Mesothelial cell of epicardium (in vitro differentiated cells): ENCODE measurements around the gene RPS6KA1. TPM values are rescaled to one million over a fixed set of nuclear protein-coding genes. Genes with fewer than 3 reads are reported as not detected.

Experiments
- DNase-seq, 2 experiments: peaks; one replicate each; pipeline ENCODE4 v3.0.0; 2021; ENCODE audit warnings: low spot score in 2 of 2; ENCODE audit not compliant: unreplicated experiment in 2 of 2
- H3K27ac Mint-ChIP-seq: 2 replicates; pipeline ENCODE4 v1.8.0; 2021; ENCODE audit warnings: mixed read lengths
- H3K27me3 Mint-ChIP-seq: 2 replicates; pipeline ENCODE4 v1.8.0; 2021; ENCODE audit warnings: low read depth, mixed read lengths
- H3K36me3 Mint-ChIP-seq: 2 replicates; pipeline ENCODE4 v1.8.0; 2021; ENCODE audit warnings: mixed read lengths
- H3K4me1 Mint-ChIP-seq: 2 replicates; pipeline ENCODE4 v1.8.0; 2021; ENCODE audit warnings: mixed read lengths
- H3K4me3 Mint-ChIP-seq: 2 replicates; pipeline ENCODE4 v1.8.0; 2021; ENCODE audit warnings: mild to moderate bottlenecking, moderate library complexity, mixed read lengths
- H3K9me3 Mint-ChIP-seq: 2 replicates; pipeline ENCODE4 v1.8.0; 2021; ENCODE audit warnings: mixed read lengths
- CTCF ChIP-seq: fragments of 200-600 bp; sonication (generic); IDR thresholded peaks from one replicate; pipeline ENCODE4 v1.5.0; 2021; ENCODE audit warnings: antibody characterized with exemption; ENCODE audit not compliant: unreplicated experiment
- total RNA-seq: library from RNA; stranded (reverse); gene quantifications from 3 replicates; pipeline ENCODE4 v1.2.1, GENCODE V29; 2021

The RPS6KA1 gene
- total RNA-seq, 1 donor from 2014 or later: 20.2 TPM

DNA sequence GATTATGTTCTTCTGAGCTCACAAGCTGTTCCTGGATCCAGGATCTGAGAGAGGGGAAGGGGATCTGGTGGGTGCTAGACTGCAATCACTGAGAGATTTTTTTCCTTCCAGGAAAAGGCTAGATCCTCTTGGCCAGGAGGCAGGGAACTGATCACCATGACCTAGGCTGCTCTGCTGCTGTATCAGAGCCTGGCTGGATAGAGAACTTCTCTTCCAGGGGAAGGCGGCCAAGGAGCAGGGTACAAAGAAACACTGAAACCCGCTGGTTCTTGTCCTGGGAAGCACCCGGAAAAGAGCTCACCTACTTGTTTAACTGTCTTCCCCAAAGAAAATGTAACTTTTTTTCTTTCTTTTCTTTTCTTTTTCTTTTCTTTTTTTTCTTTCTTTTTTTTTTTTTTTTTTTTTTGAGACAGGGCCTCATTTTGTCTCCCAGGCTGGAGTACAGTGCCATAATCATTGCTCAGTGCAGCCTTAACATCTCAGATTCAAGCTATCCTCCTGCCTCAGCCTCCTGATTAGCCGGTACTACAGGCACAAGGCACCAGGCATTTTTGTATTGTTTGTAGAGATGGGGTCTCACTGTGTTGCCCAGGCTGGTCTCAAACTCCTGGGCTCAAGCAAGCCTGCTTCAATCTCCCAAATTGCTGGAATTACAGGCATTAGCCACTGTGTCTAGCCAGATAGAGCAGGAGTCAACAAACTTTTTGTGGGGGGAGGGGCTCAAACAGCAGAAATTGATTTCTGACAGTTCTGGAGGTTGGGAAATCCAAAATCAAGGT, 12.4 kb upstream of the RPS6KA1 start:
- Mint-ChIP-seq H3K4me3 (no peak overlapping the region), H3K9me3 (peaks cover 5% of the 10 kb centered on the region), H3K36me3 (no peaks in the 10 kb centered on the region), H3K27ac (no peak overlapping the region), H3K27me3 (no peaks in the 10 kb centered on the region), H3K4me1 (no peaks in the 10 kb centered on the region)
- TF ChIP-seq CTCF: no peak
- DNase-seq: no peak

GRCh38 chr1:26517766-26518049, 11.9 kb upstream of the RPS6KA1 start:
- H3K4me1 Mint-ChIP-seq: no peaks in the 10 kb centered on the region
- no peak for TF ChIP-seq CTCF
- H3K4me3 Mint-ChIP-seq: no peak overlapping the region
- DNase-seq: no peak
- H3K9me3 Mint-ChIP-seq: no peaks in the 10 kb centered on the region
- H3K27me3 Mint-ChIP-seq: no peaks in the 10 kb centered on the region
- no peaks in the 10 kb centered on the region for H3K36me3 Mint-ChIP-seq
- no peak overlapping the region for H3K27ac Mint-ChIP-seq

DNA sequence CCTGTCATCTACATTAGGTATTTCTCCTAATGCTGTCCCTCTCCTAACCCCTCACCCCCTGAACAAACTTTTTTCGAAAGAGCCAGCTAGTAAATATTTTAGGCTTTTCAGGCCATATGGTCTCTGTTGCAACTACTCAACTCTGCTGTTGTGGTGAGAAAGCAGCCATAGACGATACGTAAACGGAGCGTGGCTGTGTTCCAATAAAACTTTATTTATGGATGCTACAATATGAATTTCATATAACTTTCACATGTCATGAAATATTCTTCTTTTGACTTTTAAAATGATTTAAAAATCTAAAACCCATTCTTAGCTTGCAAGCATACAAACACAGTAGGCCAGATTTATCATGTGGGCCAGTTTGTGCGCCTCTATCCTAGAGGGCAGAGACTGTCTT, 11.2 kb upstream of the RPS6KA1 start:
- DNase-seq: no peak
- Mint-ChIP-seq H3K27me3 (no peaks in the 10 kb centered on the region), H3K9me3 (no peaks in the 10 kb centered on the region), H3K4me3 (no peak overlapping the region), H3K4me1 (no peaks in the 10 kb centered on the region), H3K36me3 (no peaks in the 10 kb centered on the region), H3K27ac (no peak overlapping the region)
- TF ChIP-seq CTCF: no peak

DNA sequence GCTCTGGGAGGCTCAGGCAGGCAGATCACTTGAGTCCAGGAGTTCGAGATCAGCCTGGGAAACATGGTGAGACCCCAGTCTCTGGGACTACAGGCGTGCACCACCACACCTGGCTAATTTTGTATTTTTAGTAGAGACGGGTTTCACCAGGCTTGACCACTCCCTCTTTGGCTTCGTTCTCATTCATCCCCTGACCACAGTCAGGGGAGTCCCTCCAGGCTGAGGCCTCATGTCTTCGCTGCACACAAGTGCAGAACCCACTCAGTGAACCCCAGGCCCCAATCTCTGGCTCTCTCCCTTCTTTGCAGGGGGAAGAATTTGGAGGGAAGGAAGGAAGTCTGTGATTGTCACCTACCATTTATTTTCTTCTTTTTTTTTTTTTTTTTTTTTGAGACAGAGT, 9.2 kb upstream of the RPS6KA1 start:
- Mint-ChIP-seq H3K27me3 (peaks cover 10% of the 10 kb centered on the region), H3K4me1 (no peaks in the 10 kb centered on the region), H3K9me3 (no peaks in the 10 kb centered on the region), H3K27ac (no peak overlapping the region), H3K36me3 (no peaks in the 10 kb centered on the region), H3K4me3 (no peak overlapping the region)
- DNase-seq: no peak
- no peak for TF ChIP-seq CTCF

DNA sequence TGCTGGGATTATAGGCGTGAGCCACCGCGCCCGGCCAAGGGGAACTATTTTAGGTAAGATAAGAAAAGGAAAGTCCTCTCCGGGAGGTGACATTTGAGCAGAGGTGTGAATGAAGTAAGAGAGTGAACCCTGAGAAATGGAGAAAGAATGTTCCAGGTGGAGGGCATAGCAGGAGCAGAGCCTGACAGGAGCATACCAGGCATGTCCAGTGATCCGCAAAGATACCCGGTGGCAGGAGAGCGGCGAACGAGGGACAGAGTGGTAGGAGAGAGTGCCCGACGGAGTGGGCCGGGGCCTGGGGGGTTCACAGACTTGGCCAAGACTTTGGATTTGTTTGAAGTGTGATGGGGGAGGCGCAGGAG, 7.9 kb upstream of the RPS6KA1 start:
- Mint-ChIP-seq H3K27ac (no peak overlapping the region), H3K9me3 (no peaks in the 10 kb centered on the region), H3K4me3 (no peak overlapping the region), H3K4me1 (no peaks in the 10 kb centered on the region), H3K27me3 (peaks cover 12% of the 10 kb centered on the region), H3K36me3 (no peaks in the 10 kb centered on the region)
- no peak for DNase-seq
- TF ChIP-seq CTCF: no peak

DNA sequence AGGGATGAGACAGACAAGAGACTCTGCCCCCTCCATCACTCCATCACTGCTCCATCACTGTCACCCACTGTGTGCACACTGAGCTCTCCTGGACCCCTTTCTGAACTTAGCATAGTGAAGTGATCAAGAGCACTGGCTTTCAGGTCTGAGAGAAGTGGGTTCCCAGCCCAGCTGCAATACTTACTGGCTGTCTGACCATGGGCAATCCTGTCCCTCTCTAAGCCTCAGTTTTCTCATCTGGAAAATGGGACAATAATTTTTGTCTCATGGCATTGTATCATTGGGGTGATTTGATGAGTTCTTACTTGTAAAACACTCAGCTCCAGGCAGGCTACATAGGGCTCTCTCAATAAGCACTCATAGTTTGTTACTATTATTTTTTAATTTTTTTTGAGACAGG, 7.5 kb upstream of the RPS6KA1 start:
- Mint-ChIP-seq H3K4me1 (no peaks in the 10 kb centered on the region), H3K9me3 (no peaks in the 10 kb centered on the region), H3K27ac (no peak overlapping the region), H3K27me3 (peaks cover 12% of the 10 kb centered on the region), H3K36me3 (no peaks in the 10 kb centered on the region), H3K4me3 (no peak overlapping the region)
- no peak for TF ChIP-seq CTCF
- DNase-seq: no peak
